IMR-90 (cell line): ENCODE data around the gene ZNF219. TPM values are rescaled to one million over a fixed set of nuclear protein-coding genes. Genes with fewer than 3 reads are reported as not detected.

Experiments used
- ATAC-seq: fragments of 200-7000 bp; cut with Tn5 transposase; 2 replicates; pipeline ENCODE4 v1.9.1; 2020; ENCODE audit warnings: low read depth, mild to moderate bottlenecking, moderate library complexity
- BruUV-seq: library from RNA; stranded (reverse); fragments of 400-500 nt; replicated peaks from 2 replicates; lab custom pipeline; 2021; lab: Mats Ljungman, UMichigan
- CTCF ChIA-PET: fragments of 300-600 bp; formaldehyde crosslinking; extraction: SDS; loops from one replicate; lab custom pipeline; 2021; ENCODE audit warnings: antibody characterized with exemption; lab: Yijun Ruan, JAX
- POLR2A ChIA-PET: fragments of 300-600 bp; sonication (Branson Sonifier 250); formaldehyde crosslinking; loops from one replicate; lab custom pipeline; 2022; ENCODE audit warnings: antibody characterized with exemption; ENCODE audit not compliant: unreplicated experiment; lab: Charles Lee
- DNase-seq: peaks from one replicate; pipeline ENCODE4 v3.0.0; 2013
- H2AFZ ChIP-seq: replicated peaks from 2 replicates; pipeline ENCODE3; 2013; ENCODE audit warnings: low read length, mild to moderate bottlenecking; ENCODE audit not compliant: poor library complexity
- H2AK5ac ChIP-seq: 2 replicates; pipeline ENCODE4 v1.6.1; 2013; ENCODE audit warnings: low read depth, low read length, inconsistent platforms
- H2AK9ac ChIP-seq: replicated peaks from 2 replicates; pipeline ENCODE3; 2013; ENCODE audit warnings: mild to moderate bottlenecking, low read depth, low read length, moderate library complexity; ENCODE audit not compliant: poor library complexity
- H2BK120ac ChIP-seq: 2 replicates; pipeline ENCODE4 v1.6.1; 2013; ENCODE audit warnings: low read depth, low read length, inconsistent platforms
- H2BK15ac ChIP-seq: 3 replicates; pipeline ENCODE4 v1.6.1; 2013; ENCODE audit warnings: low read depth, low read length, inconsistent platforms
- H2BK20ac ChIP-seq: 2 replicates; pipeline ENCODE4 v1.6.1; 2013; ENCODE audit warnings: low read depth, mild to moderate bottlenecking, inconsistent platforms, low read length, moderate library complexity
- H2BK5ac ChIP-seq: 2 replicates; pipeline ENCODE4 v1.6.1; 2013; ENCODE audit warnings: mild to moderate bottlenecking, low read depth, low read length, inconsistent platforms; ENCODE audit not compliant: poor library complexity, severe bottlenecking
- H3K14ac ChIP-seq: replicated peaks from 2 replicates; pipeline ENCODE4 v1.6.1; 2013; ENCODE audit warnings: low read depth, low read length, inconsistent platforms
- H3K18ac ChIP-seq: 2 replicates; pipeline ENCODE4 v1.6.1; 2013; ENCODE audit warnings: low read depth, low read length, control low read depth
- H3K23ac ChIP-seq: 2 replicates; pipeline ENCODE4 v1.6.1; 2013; ENCODE audit warnings: low read depth, low read length, inconsistent platforms
- H3K27ac ChIP-seq: 2 replicates; pipeline ENCODE4 v1.5.1; 2013; ENCODE audit warnings: mild to moderate bottlenecking, control low read depth, low read length; ENCODE audit not compliant: insufficient read depth
- H3K27me3 ChIP-seq: 2 replicates; pipeline ENCODE4 v1.6.1; 2013; ENCODE audit warnings: low read length; ENCODE audit not compliant: control insufficient read depth, insufficient read depth
- H3K36me3 ChIP-seq: 2 replicates; pipeline ENCODE4 v1.6.1; 2013; ENCODE audit warnings: low read length, mixed read lengths; ENCODE audit not compliant: control insufficient read depth, insufficient read depth
- H3K4ac ChIP-seq: 2 replicates; pipeline ENCODE4 v1.6.1; 2013; ENCODE audit warnings: low read depth, low read length, inconsistent platforms
- H3K4me1 ChIP-seq: 2 replicates; pipeline ENCODE4 v1.6.1; 2013; ENCODE audit warnings: low read length, mixed read lengths; ENCODE audit not compliant: control insufficient read depth, insufficient read depth
- H3K4me2 ChIP-seq: 2 replicates; pipeline ENCODE4 v1.6.1; 2013; ENCODE audit warnings: low read depth, mild to moderate bottlenecking, control low read depth, low read length, moderate library complexity
- H3K4me3 ChIP-seq: 2 replicates; pipeline ENCODE4 v1.5.1; 2013; ENCODE audit warnings: low read depth, mild to moderate bottlenecking, control low read depth, low read length, moderate library complexity; ENCODE audit not compliant: insufficient read depth
- H3K56ac ChIP-seq: 2 replicates; pipeline ENCODE4 v1.6.1; 2013; ENCODE audit warnings: low read length, inconsistent platforms; ENCODE audit not compliant: insufficient read depth; ENCODE audit errors: extremely low read depth
- H3K79me1 ChIP-seq, 2 experiments: 2 replicates each; pipeline ENCODE4 v1.6.1; 2013; ENCODE audit warnings: low read length in 2 of 2, inconsistent platforms in 1 of 2, low read depth in 1 of 2
- H3K9ac ChIP-seq: 2 replicates; pipeline ENCODE4 v1.6.1; 2013; ENCODE audit warnings: low read depth, low read length, control low read depth
- H3K9me1 ChIP-seq: 2 replicates; pipeline ENCODE4 v1.6.1; 2013; ENCODE audit warnings: low read length, inconsistent platforms; ENCODE audit not compliant: insufficient read depth
- H3K9me3 ChIP-seq: 2 replicates; pipeline ENCODE4 v1.6.1; 2013; ENCODE audit warnings: low read length; ENCODE audit not compliant: control insufficient read depth, insufficient read depth
- H4K20me1 ChIP-seq: 2 replicates; pipeline ENCODE4 v1.6.1; 2013; ENCODE audit warnings: low read length, inconsistent platforms; ENCODE audit not compliant: insufficient read depth
- H4K5ac ChIP-seq: 2 replicates; pipeline ENCODE4 v1.6.1; 2013; ENCODE audit warnings: mild to moderate bottlenecking, low read depth, low read length, control low read depth
- H4K8ac ChIP-seq, 2 experiments: 2 replicates each; pipeline ENCODE4 v1.6.1; 2013; ENCODE audit warnings: low read depth in 2 of 2, low read length in 2 of 2, control low read depth in 1 of 2, inconsistent platforms in 1 of 2
- H4K91ac ChIP-seq: 2 replicates; pipeline ENCODE4 v1.6.1; 2013; ENCODE audit warnings: low read depth, low read length, inconsistent platforms; ENCODE audit not compliant: insufficient read depth
- CEBPB ChIP-seq: IDR thresholded peaks from 2 replicates; pipeline ENCODE4 v1.6.1; 2012; ENCODE audit warnings: low read depth, low read length, improper control_type of control experiment
- FOS ChIP-seq: fragments of 150-350 bp; IDR thresholded peaks from 2 replicates; pipeline ENCODE4 v1.6.1; 2016; ENCODE audit warnings: low read depth, low read length
- MAFK ChIP-seq: IDR thresholded peaks from 2 replicates; pipeline ENCODE4 v1.6.1; 2012; ENCODE audit warnings: low read depth, low read length, improper control_type of control experiment
- MXI1 ChIP-seq: IDR thresholded peaks from 2 replicates; pipeline ENCODE4 v1.6.1; 2012; ENCODE audit warnings: low read depth, mild to moderate bottlenecking, low read length, moderate library complexity, borderline replicate concordance
- POLR2A ChIP-seq: IDR thresholded peaks from 2 replicates; pipeline ENCODE4 v1.6.1; 2012; ENCODE audit warnings: mild to moderate bottlenecking, low read depth, low read length
- RAD21 ChIP-seq: IDR thresholded peaks from 2 replicates; pipeline ENCODE4 v1.6.1; 2012; ENCODE audit warnings: low read length, improper control_type of control experiment
- RCOR1 ChIP-seq: IDR thresholded peaks from 2 replicates; pipeline ENCODE4 v1.6.1; 2012; ENCODE audit warnings: mild to moderate bottlenecking, low read length, improper control_type of control experiment; ENCODE audit not compliant: insufficient replicate concordance
- WGBS, 2 experiments: methylation state at CpG; one replicate each; pipeline versions ENCODE4 v1.1.5 to v1.1.7; 2013; ENCODE audit warnings: missing lambda C conversion rate in 2 of 2; ENCODE audit not compliant: insufficient read length in 1 of 2; ENCODE audit errors: extremely low coverage in 2 of 2; 5-methylcytosine and 5-hydroxymethylcytosine counted together
- dilution Hi-C: fragments of 300-500 bp; cut with HindIII; formaldehyde crosslinking; loops from one replicate; pipeline ENCODE4 v1.14.3; 2018; ENCODE audit warnings: low sequenced_read_pairs; ENCODE audit not compliant: unreplicated experiment
- in situ Hi-C: fragments of 300-500 bp; cut with MboI; formaldehyde crosslinking; loops from 3 replicates; pipeline ENCODE4 v1.14.3; 2019; ENCODE audit warnings: low sequenced_read_pairs, inconsistent platforms, mixed read lengths
- intact Hi-C: fragments of 100-400 bp; cut with micrococcal nuclease; formaldehyde crosslinking; loops from 2 replicates; pipeline ENCODE4 v1.10.0; 2022
- polyA plus RNA-seq, 3 experiments: library from polyadenylated mRNA; depleted of rRNA; stranded (reverse); fragments of >200 nt; gene quantifications; 2 replicates each; pipeline ENCODE4 v1.2.3, GENCODE V29; 2012; ENCODE audit warnings: low replicate concordance in 1 of 3
- total RNA-seq: library from RNA; depleted of rRNA; stranded (reverse); fragments of >200 nt; gene quantifications from 2 replicates; pipeline ENCODE4 v1.2.3, GENCODE V29; 2012
- TF ChIP-seq, protein P1 (sequence below): fragments of 150-350 bp; IDR thresholded peaks from 2 replicates; pipeline ENCODE4 v1.6.1; 2016; ENCODE audit warnings: low read depth, mild to moderate bottlenecking, low read length, moderate library complexity, borderline replicate concordance

Gene ZNF219
- total and polyA plus RNA-seq, 2 of the 4 experiments (the other 2 are of a cell fraction) = 0.90 to 3.8 TPM

DNA sequence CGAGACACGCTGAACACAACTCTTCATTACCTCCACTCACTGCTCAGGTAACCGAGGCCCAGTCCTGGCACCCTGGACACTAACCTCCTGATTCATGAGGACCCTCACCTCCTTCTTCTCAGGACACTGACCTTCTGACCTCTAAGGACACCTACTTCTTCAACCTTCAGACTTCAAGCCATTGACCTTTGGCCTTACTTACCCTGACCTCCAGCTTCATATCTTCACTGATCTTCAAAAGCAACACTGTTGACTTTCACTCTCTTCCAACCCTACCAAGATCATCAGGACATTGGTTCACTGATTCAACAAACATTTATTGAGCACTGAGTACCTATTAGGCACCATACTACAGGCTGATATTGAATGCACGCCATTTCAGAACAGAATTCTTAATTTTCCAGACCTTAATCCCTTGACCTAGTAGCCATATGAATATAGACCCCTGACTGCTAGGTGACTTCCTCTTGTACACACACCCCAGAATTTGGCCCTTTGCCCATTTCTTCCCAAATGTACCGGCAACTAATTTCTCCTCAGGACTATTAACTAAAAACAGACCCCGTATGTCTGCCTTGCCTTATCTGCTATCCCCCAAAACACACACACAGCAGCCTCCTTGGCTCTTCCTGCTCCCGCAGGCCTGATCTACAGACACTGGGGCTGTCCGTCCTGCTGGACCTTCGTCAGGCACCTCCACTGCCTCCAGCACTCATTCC is 22.6 kb downstream of the ZNF219 start:
- ATAC-seq (no peak), DNase-seq (no peak)
- Histone ChIP-seq H2BK20ac (no peak overlapping the region), H4K5ac (no peak overlapping the region), H2AK9ac (no peak overlapping the region), H3K4me3 (no peak overlapping the region), H3K9me1 (peaks cover 10% of the 10 kb centered on the region), H3K4me2 (no peak overlapping the region), H3K4ac (no peak overlapping the region), H2BK120ac (no peak overlapping the region), H3K9me3 (no peaks in the 10 kb centered on the region), H3K4me1 (peaks cover 11% of the 10 kb centered on the region), H2BK5ac (no peak overlapping the region), H3K14ac (no peak overlapping the region), H3K18ac (no peak overlapping the region), H2AK5ac (no peak overlapping the region), H4K8ac (no peak overlapping the region), H3K23ac (no peak overlapping the region), H3K36me3 (peaks cover 76% of the 10 kb centered on the region), H3K79me1 (peaks cover 29 to 48% of the 10 kb centered on the region in 2 experiments), H2AFZ (no peak overlapping the region), H3K9ac (no peak overlapping the region), H3K27ac (no peak overlapping the region), H3K56ac (no peak overlapping the region), H4K91ac (no peak overlapping the region), H2BK15ac (no peak overlapping the region), H4K20me1 (peaks cover 10% of the 10 kb centered on the region), H3K27me3 (no peaks in the 10 kb centered on the region)
- WGBS, 2 experiments = 87% methylated on average over 8 of the region's 9 CpGs; no CpG with 5 or more reads in 1 of the 2 experiments
- TF ChIP-seq POLR2A (no peak), MAFK (no peak), FOS (no peak), MXI1 (no peak), RAD21 (no peak), RCOR1 (no peak), CEBPB (no peak)
- TF ChIP-seq, protein P1, sequence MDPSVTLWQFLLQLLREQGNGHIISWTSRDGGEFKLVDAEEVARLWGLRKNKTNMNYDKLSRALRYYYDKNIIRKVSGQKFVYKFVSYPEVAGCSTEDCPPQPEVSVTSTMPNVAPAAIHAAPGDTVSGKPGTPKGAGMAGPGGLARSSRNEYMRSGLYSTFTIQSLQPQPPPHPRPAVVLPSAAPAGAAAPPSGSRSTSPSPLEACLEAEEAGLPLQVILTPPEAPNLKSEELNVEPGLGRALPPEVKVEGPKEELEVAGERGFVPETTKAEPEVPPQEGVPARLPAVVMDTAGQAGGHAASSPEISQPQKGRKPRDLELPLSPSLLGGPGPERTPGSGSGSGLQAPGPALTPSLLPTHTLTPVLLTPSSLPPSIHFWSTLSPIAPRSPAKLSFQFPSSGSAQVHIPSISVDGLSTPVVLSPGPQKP = no peak
- intact Hi-C loops (no loop called here), dilution Hi-C loops (no loop called here), in situ Hi-C loops (loop anchor here (25.0 kb wide), 2 partner anchors 614 to 739 kb away; partner anchors contain the start of genes APEX1, CCNB1IP1, OSGEP and PARP2)
- CTCF ChIA-PET = interaction anchor here (1.0 kb wide), 1 partner anchor 17 kb away, joined by 3 read pairs; no protein-coding TSS in a partner anchor
- POLR2A ChIA-PET = no interaction called here
- BruUV-seq = no TSS peak
